Measurements from ENCODE around the gene DMRTA2.

- TF ChIP-seq EZH2phosphoT487 (conservative IDR thresholded peaks at IDR 0.05; ENCODE audit: low read length), result no peak
- TF ChIP-seq, protein P1, sequence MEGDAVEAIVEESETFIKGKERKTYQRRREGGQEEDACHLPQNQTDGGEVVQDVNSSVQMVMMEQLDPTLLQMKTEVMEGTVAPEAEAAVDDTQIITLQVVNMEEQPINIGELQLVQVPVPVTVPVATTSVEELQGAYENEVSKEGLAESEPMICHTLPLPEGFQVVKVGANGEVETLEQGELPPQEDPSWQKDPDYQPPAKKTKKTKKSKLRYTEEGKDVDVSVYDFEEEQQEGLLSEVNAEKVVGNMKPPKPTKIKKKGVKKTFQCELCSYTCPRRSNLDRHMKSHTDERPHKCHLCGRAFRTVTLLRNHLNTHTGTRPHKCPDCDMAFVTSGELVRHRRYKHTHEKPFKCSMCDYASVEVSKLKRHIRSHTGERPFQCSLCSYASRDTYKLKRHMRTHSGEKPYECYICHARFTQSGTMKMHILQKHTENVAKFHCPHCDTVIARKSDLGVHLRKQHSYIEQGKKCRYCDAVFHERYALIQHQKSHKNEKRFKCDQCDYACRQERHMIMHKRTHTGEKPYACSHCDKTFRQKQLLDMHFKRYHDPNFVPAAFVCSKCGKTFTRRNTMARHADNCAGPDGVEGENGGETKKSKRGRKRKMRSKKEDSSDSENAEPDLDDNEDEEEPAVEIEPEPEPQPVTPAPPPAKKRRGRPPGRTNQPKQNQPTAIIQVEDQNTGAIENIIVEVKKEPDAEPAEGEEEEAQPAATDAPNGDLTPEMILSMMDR (IDR thresholded peaks at IDR 0.05; ENCODE audit: insufficient read depth, low read length, poor library complexity, severe bottlenecking), result no peak
Observed at GRCh38 chr1:50422675-50422945, 633 bp downstream of the DMRTA2 start.

Data from SU-DHL-6 (cell line).